ENCODE measurements around the gene LRRTM3. TPM values are rescaled to one million over a fixed set of nuclear protein-coding genes. Genes with fewer than 3 reads are reported as not detected.

The LRRTM3 gene
- total RNA-seq, 1 donor: not detected

DNA sequence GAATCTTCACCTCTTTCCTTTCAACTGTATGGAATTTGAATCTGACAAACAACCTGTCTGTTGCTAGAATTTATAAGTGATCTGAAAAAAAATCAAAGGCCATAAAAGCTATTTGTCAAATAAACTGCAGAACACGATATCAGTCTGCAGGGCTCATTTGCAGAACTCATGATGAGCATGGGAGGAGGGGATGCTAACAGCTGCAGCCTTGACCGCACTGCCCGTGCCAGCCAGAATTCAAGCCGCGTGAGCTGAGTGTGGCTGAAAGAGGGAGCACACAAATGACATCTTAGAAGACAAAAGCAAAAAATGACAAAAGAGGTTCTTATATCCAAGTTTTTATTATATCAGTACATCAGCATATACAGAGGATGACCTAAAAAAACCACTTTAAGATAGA is 15.7 kb downstream of the LRRTM3 start:
- no peak overlapping the region for H3K4me2 ChIP-seq (ENCODE audit: insufficient read depth, low read length)
- DNase-seq (ENCODE audit: insufficient read length, low spot score, missing footprints): no peak
- H4K20me1 ChIP-seq (ENCODE audit: insufficient read depth, low read length): no peaks in the 10 kb centered on the region
- H2AFZ ChIP-seq (ENCODE audit: low read length): no peak overlapping the region
- no peaks in the 10 kb centered on the region for H3K9me3 ChIP-seq (ENCODE audit: low read depth, low read length)
- H3K79me2 ChIP-seq (ENCODE audit: insufficient read depth, low read length): no peaks in the 10 kb centered on the region
- H3K27ac ChIP-seq (ENCODE audit: low read depth, low read length): no peak overlapping the region
- TF ChIP-seq CTCF (IDR thresholded peaks at IDR 0.05; ENCODE audit: extremely low read depth, low read depth, low read length): no peak
- H3K4me3 ChIP-seq (ENCODE audit: insufficient read depth, low read length): no peak overlapping the region
- H3K36me3 ChIP-seq (ENCODE audit: insufficient read depth, low read length): no peaks in the 10 kb centered on the region
- no peaks in the 10 kb centered on the region for H3K27me3 ChIP-seq (ENCODE audit: insufficient read depth, low read length)
- H3K4me1 ChIP-seq (ENCODE audit: insufficient read depth, low read length): no peaks in the 10 kb centered on the region

DNA sequence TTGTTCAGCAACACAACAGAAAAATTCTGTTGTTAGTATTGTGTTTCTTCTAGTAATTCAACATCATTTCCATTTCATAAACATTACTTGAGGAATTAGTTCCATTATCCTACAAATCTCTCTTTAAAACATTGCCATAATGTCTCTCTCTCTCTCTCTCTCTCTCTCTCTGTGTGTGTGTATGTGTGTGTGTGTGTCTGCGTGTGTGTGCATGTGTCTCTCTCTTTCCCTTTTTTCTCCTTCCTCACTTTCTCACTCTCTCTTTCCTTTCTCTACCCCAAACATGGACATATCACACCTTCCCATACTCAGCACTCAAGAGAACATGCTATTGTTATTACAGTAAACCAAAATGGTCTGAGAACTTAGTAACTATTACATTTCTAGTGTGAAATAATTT is 16.6 kb downstream of the LRRTM3 start:
- no peaks in the 10 kb centered on the region for H3K9me3 ChIP-seq (ENCODE audit: low read depth, low read length)
- H2AFZ ChIP-seq (ENCODE audit: low read length): no peak overlapping the region
- no peak for DNase-seq (ENCODE audit: insufficient read length, low spot score, missing footprints)
- H3K4me2 ChIP-seq (ENCODE audit: insufficient read depth, low read length): no peak overlapping the region
- H3K27ac ChIP-seq (ENCODE audit: low read depth, low read length): no peak overlapping the region
- no peak overlapping the region for H3K4me3 ChIP-seq (ENCODE audit: insufficient read depth, low read length)
- H3K36me3 ChIP-seq (ENCODE audit: insufficient read depth, low read length): no peaks in the 10 kb centered on the region
- TF ChIP-seq CTCF (IDR thresholded peaks at IDR 0.05; ENCODE audit: extremely low read depth, low read depth, low read length): no peak
- no peaks in the 10 kb centered on the region for H3K79me2 ChIP-seq (ENCODE audit: insufficient read depth, low read length)
- H3K27me3 ChIP-seq (ENCODE audit: insufficient read depth, low read length): no peaks in the 10 kb centered on the region
- no peaks in the 10 kb centered on the region for H3K4me1 ChIP-seq (ENCODE audit: insufficient read depth, low read length)
- H4K20me1 ChIP-seq (ENCODE audit: insufficient read depth, low read length): no peaks in the 10 kb centered on the region

GRCh38 chr10:66943590-66943989 is 17.8 kb downstream of the LRRTM3 start:
- Histone ChIP-seq H3K4me3 (ENCODE audit: insufficient read depth, low read length) (no peak overlapping the region), H2AFZ (ENCODE audit: low read length) (no peak overlapping the region), H3K79me2 (ENCODE audit: insufficient read depth, low read length) (no peaks in the 10 kb centered on the region), H4K20me1 (ENCODE audit: insufficient read depth, low read length) (no peaks in the 10 kb centered on the region), H3K27me3 (ENCODE audit: insufficient read depth, low read length) (no peaks in the 10 kb centered on the region), H3K4me2 (ENCODE audit: insufficient read depth, low read length) (no peak overlapping the region), H3K27ac (ENCODE audit: low read depth, low read length) (no peak overlapping the region), H3K36me3 (ENCODE audit: insufficient read depth, low read length) (no peaks in the 10 kb centered on the region), H3K9me3 (ENCODE audit: low read depth, low read length) (no peaks in the 10 kb centered on the region), H3K4me1 (ENCODE audit: insufficient read depth, low read length) (no peaks in the 10 kb centered on the region)
- DNase-seq (ENCODE audit: insufficient read length, low spot score, missing footprints): no peak
- no peak for TF ChIP-seq CTCF (IDR thresholded peaks at IDR 0.05; ENCODE audit: extremely low read depth, low read depth, low read length)

DNA sequence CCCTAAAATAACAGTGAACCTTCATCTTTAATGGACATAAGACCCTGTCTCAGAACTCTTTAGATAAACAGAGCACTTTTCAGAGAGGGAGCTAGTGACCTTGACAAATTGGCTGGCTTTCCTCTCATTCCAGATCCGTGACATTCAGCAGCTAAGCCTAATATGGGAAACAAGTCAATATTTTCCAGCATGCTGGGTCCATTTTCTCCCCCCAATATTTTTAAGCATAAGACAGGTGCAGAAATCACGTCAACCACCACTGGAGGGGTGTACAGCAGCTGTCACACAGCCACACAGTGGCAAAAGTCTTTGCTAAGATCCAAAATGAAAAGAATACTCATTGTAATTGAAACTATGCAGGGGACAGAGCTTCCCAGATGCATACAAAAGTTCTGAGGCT is 26.1 kb downstream of the LRRTM3 start:
- H2AFZ ChIP-seq (ENCODE audit: low read length): no peak overlapping the region
- H3K79me2 ChIP-seq (ENCODE audit: insufficient read depth, low read length): no peaks in the 10 kb centered on the region
- no peaks in the 10 kb centered on the region for H3K27me3 ChIP-seq (ENCODE audit: insufficient read depth, low read length)
- H3K4me2 ChIP-seq (ENCODE audit: insufficient read depth, low read length): no peak overlapping the region
- no peaks in the 10 kb centered on the region for H3K9me3 ChIP-seq (ENCODE audit: low read depth, low read length)
- no peak overlapping the region for H3K4me3 ChIP-seq (ENCODE audit: insufficient read depth, low read length)
- TF ChIP-seq CTCF (IDR thresholded peaks at IDR 0.05; ENCODE audit: extremely low read depth, low read depth, low read length): no peak
- H3K4me1 ChIP-seq (ENCODE audit: insufficient read depth, low read length): no peaks in the 10 kb centered on the region
- no peak overlapping the region for H3K27ac ChIP-seq (ENCODE audit: low read depth, low read length)
- H3K36me3 ChIP-seq (ENCODE audit: insufficient read depth, low read length): no peaks in the 10 kb centered on the region
- H4K20me1 ChIP-seq (ENCODE audit: insufficient read depth, low read length): no peaks in the 10 kb centered on the region
- DNase-seq (ENCODE audit: insufficient read length, low spot score, missing footprints): no peak
